Renal cortex interstitium (tissue), 3 donors: ENCODE measurements around the gene COG4. TPM values are rescaled to one million over a fixed set of nuclear protein-coding genes. Genes with fewer than 3 reads are reported as not detected.

ENCODE experiments used
- polyA plus RNA-seq, 3 donors: library from polyadenylated mRNA; unstranded; fragments of 120-200 nt; gene quantifications; one replicate each; pipeline ENCODE4 v1.2.1, GENCODE V29; 2013; ENCODE audit not compliant: insufficient read length in 3 of 3

COG4 gene
- polyA plus RNA-seq, 3 donors = 63.4 to 76.0 (median 70.9) TPM

Other genes starting within 250 kb of the COG4 start
- gene AARS1, start 234.0 kb downstream of the COG4 start, polyA plus RNA-seq = 10 to 100 TPM; 82.2 to 85.2 (median 83.0) TPM
- 10 to 100 TPM; 33.0 to 36.4 (median 33.9) TPM for gene DDX19B, start 224.4 kb downstream of the COG4 start, polyA plus RNA-seq
- gene DDX19A, start 176.7 kb downstream of the COG4 start, polyA plus RNA-seq = 10 to 100 TPM; 50.7 to 52.1 (median 52.0) TPM
- gene ST3GAL2, start 84.5 kb downstream of the COG4 start, polyA plus RNA-seq = 10 to 100 TPM; 24.8 to 34.1 (median 27.4) TPM
- gene FCSK, start 69.0 kb downstream of the COG4 start, polyA plus RNA-seq = 10 to 100 TPM; 13.5 to 21.1 (median 15.2) TPM
- 100 to 1,000 TPM; 367 to 388 (median 382) TPM for gene SF3B3, start 262 bp upstream of the COG4 start, polyA plus RNA-seq
- 1 to 10 TPM; 1.3 to 1.5 (median 1.5) TPM for gene IL34, start 123.0 kb upstream of the COG4 start, polyA plus RNA-seq
- 10 to 100 TPM; 37.5 to 54.8 (median 40.7) TPM for gene MTSS2, start 162.5 kb upstream of the COG4 start, polyA plus RNA-seq